ENCODE measurements around the gene SNTG2.
"Not testable (repeated sequence)": the region's sequence is repeated elsewhere in the genome, so short reads cannot be mapped to it uniquely, and the experiment has no call there.

SNTG2 gene

DNA sequence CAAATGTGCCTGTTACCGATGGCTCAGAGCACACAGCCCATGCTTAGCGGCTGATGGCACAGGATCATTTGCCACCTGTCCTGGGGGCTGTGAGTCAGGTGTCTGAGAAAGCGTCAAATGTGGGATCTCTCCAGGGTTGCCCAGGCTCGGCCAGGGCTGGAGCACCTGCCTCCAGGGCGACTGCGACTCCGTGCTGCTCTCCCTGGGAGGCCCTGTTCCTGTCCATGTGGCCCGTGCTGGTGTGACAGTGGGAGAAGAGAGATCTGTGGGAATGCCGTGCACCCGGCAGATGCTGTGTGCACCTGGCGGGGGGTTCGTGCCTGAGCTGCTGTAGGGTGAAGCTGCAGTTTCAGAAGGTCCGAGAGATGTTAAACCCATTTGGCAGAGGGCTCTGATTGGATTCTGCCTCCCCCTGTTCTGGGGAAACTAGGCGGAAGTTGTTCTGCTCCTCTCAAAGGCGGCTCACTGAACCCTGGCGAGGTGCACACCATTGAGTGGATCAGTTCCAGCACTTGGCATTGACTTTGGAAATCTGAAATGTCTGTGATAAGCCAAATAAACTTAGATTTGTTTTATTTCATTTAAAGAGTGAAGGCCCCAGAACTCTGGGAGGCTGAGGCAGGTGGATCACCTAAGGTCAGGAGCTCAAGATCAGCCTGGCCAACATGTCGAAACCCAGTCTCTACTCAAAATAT is 428.0 kb downstream of the SNTG2 start:
- no peak for DNase-seq (ENCODE audit: low spot score)

DNA sequence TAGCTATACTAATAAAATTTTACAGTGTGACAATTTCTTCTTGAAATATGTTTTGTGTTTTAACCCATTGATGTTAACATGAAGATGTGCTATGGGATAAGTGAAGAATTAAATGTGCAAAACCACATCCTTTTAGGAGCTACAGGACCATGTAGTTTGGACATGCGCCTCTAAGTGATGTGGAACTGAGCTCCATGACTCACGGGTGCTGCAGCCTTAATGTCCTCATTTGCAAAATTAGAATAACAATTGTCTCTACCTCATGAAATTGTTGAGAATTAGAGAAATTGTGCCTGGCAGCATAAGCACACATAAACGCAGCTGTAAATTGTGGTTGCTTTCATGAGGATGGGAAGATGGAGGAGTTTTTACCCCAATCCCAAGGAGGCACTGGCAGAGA is 431.0 kb downstream of the SNTG2 start:
- DNase-seq (ENCODE audit: low spot score), result no peak

DNA sequence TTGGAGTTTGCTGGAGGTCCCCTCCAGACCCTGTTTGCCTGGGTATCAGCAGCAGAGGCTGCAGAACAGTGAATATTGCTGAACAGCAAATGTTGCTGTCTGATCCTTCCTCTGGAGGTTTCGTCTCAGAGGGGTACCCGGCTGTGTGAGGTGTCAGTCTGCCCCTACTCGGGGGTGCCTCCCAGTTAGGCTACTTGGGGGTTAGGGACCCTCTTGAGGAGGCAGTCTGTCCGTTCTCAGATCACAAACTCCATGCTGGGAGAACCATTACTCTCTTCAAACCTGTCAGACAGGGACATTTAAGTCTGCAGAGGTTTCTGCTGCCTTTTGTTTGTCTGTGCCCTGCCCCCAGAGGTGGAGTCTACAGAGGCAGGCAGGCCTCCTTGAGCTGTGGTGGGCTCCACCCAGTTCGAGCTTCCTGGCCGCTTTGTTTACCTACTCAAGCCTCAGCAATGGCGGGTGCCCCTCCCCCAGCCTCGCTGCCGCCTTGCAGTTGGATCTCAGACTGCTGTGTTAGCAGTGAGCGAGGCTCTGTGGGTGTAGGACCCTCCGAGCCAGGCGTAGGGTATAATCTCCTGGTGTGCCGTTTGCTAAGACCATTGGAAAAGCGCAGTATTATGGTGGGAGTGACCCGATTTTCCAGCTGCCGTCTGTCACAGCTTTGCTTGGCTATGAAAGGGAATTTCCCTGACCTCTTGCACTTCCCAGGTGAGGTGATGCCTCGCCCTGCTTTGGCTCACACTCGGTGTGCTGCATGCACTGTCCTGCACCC is 437.5 kb downstream of the SNTG2 start:
- DNase-seq (ENCODE audit: low spot score), result not testable (repeated sequence)

DNA sequence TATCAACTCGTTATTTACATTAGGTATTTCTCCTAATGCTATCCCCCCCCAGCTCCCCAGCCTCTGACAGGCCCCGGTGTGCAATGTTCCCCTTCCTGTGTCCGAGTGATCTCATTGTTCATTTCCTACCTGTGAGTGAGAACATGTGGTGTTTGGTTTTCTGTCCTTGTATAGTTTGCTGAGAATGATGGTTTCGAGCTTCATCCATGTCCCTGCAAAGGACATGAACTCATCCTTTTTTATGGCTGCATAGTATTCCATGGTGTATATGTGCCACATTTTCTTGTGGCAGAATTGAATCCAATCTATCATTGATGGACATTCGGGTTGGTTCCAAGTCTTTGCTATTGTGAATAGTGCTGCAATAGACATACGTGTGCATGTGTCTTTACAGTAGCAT is 439.5 kb downstream of the SNTG2 start:
- not testable (repeated sequence) for DNase-seq (ENCODE audit: low spot score)

DNA sequence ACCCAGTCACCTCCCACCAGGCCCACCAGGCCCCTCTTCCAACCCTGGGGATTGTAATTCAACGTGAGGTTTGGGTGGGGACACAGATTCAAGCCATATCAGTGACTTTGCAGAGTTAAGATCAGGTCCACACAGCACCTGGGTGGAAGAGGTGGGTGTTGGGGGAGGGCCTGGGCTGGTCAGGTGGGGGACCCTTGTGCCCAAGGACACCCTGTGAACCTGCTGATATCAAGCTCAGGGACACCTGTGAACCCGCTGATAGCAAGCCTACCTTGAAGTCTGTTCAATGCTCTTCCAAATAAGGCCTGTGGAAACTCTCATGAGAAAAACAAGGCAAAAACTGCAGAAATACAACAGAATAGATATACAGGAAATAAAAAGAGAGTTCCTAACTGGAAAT is 442.7 kb downstream of the SNTG2 start:
- DNase-seq (ENCODE audit: low spot score), result no peak

DNA sequence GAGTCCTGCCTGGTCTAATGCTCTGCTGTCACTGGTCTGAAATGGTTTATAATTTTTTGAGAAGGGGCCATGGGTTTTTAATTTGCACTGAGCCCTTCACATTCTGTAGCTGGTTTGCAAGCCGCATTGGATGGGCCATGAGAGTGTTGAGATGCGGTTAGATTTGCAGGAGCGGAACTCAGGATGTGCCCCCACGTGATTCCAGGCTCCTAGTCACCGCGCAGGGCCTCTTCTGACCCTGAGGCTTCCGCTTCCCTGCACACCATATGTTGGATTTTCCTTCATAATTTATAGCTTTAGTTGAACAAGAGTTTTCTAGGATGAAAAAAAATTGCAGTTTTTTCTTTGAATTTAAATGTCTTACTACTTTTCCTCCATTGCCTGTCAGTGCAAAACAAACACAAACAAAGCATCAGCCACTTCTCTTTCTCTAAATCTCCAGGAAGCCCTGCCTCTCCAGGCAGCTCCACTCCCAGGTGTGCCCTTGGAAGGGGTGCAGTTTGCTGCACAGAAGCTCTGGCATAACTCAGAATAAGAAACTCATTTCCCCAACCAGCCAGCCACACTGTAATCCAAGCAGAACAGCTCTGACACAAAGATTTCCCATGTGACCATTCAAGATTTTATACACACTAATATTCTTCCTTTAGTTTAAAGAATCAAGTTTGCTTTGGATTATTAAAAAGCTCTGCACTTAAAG is 444.2 kb downstream of the SNTG2 start:
- DNase-seq (ENCODE audit: low spot score), result no peak

DNA sequence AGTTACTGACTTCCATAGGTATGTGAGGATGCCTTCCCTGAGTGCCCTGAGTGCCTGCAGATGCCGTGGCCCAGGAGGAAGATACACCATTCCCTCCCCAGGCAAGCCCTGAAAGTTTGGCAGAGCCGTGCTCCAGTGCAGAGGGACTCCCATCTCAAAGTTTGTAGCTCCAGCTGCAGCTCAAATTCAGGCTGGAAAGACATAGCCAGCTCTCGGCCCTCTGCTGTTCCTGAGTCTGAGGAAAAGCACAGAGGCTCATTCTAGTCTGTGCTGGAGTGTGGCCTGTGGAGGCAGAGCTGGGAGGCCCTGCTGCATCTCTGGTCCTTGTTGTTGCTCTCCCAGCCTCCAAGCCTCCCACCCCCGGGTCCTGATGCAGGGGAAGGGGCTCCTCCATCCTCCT is 446.7 kb downstream of the SNTG2 start:
- DNase-seq (ENCODE audit: low spot score), result no peak

DNA sequence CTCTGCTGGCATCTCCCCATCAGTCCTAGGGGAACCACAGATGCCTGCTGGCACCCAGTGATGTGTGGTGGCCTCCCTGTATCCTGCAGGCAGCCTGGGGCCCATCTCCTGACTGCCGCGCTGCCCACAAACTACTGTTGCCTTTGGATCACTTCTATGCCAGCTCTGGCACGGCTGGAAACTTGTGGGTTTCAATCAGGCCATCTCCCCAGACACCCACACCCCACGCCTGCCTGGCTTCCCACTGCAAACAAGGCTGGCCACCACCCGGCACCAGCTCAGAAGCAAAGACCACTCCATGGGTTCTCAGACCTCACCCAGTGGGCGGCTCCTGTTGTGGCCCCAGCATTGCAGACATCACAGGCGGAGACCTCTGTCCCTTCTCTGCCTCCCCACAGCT is 447.5 kb downstream of the SNTG2 start:
- no peak for DNase-seq (ENCODE audit: low spot score)

DNA sequence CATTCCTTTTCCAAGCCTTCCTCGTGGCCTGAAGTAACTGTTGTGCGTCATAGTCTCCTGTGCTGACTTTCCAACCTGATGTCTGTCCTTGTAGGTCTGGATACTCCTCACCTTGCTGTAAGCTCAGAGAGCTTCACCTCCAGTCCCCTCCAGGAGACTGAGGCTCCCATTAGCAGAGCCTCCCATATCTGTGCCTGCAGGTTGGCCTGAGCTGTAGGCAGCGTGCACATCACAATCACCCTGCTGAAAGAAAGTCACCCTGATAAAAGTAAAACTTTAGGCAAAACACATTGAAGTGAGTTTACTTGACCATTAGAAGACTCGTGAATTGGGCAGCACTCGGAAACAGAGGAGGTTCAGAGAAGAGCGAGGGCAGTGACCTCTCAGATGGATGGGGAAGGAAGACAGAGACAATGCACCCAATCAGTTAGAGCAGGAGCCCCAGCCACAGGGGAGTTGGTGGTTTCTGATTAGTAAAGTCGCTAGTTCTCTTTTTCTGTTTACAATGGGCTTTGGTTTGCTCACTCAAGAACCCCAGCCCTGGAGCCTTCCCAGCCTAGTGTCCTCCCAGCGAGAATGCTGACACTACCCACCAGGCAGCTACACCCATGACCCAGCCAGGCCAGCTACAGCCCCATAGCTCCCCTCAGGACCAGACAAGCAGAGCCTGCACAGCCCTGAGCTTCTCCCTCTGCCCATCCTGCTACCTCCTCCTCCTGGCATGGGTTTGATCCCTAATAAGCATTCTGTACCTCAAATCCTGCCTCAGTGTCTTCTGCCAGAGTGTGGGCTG is 450.5 kb downstream of the SNTG2 start:
- no peak for DNase-seq (ENCODE audit: low spot score)

DNA sequence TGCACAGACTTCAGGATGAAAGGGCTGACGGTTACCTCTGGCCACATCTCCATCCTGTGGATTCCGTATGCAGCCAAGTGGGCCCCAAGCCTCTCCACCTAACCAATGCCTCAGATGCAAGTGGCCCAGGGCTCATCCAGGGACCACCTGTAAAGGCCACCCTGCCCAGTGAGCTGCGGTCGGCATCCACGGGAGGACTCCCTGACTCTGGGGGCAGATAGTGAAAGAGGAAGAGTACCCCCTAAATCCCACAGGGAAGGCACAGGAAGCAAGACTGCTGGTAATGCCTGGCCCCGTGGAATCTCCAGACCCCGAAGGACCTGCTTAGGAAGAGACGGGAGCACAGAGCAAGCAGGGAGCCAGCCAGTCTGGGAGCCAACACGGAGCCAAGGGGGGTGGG is 451.4 kb downstream of the SNTG2 start:
- DNase-seq (ENCODE audit: low spot score), result no peak

DNA sequence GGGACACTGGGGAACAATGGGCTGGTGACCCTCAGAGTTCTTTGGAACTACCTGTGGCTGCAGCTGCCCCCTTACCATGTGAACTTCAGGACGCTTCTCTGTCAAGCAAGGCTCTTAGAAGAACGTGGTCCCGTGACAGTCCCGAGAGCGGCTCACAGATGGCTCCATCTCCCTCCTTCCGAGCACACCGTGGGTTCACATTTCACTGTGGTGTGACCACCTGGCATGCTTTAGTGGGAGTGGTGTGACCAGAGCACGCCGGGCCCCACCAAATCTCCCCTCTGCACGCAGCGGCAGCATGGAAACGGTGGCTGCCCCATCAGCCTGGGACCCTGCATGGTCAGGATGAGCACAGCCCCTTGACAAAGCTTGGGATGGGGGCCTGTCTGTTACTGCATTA is 452.9 kb downstream of the SNTG2 start:
- no peak for DNase-seq (ENCODE audit: low spot score)

DNA sequence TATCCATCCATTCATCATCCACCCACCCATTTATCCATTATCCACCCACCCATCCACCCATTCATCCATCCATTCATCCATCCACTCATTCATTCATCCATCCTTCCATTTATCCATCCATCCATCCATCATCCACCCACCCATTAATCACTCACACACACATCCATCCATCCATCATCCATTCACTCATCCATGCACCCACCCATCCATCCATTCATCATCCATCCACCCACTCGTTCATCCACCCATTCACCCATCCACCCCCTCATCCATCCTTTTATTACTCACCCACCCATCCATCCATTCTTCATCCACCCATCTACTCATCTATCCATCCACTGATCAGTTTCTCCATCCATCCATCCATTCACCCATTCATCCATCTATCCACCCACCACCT is 454.5 kb downstream of the SNTG2 start:
- no peak for DNase-seq (ENCODE audit: low spot score)

DNA sequence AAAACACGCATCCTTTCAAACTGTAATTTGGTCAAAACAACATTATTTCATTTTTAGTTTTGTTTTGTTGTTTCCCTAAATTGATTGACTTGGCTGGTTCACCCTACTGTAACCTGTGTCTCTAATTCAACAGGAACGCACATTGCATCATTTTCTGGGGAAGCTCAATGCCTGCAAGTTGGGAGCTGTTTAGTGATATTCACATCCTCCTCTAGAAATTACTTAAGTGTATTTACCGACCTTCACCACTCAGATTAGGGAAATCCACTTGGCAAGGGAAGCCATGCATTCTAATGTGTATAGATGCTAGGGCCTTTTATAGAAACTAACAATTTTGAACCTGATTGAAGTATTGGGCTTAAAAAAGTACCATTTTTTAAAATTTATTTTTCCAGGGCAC is 455.3 kb downstream of the SNTG2 start:
- DNase-seq (ENCODE audit: low spot score), result no peak

DNA sequence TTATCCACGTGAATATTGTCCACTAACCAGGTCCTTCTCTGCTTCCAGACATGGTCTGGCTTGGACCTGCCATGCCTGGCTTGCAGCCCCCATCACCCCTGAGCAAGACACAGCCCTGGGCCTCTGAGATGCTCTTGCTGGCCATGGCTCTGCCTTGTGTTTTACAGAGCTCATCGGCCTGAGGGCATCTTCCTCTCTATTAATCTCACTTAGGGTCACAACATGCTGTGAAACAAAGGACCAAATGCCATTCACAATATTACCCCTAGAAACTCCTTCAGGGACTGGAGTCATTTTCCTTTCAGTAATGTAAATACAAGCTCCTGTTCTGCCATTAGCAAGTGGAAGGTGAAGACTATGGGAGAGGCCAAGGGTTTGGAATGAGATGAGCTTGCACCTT is 455.8 kb downstream of the SNTG2 start:
- DNase-seq (ENCODE audit: low spot score), result no peak

DNA sequence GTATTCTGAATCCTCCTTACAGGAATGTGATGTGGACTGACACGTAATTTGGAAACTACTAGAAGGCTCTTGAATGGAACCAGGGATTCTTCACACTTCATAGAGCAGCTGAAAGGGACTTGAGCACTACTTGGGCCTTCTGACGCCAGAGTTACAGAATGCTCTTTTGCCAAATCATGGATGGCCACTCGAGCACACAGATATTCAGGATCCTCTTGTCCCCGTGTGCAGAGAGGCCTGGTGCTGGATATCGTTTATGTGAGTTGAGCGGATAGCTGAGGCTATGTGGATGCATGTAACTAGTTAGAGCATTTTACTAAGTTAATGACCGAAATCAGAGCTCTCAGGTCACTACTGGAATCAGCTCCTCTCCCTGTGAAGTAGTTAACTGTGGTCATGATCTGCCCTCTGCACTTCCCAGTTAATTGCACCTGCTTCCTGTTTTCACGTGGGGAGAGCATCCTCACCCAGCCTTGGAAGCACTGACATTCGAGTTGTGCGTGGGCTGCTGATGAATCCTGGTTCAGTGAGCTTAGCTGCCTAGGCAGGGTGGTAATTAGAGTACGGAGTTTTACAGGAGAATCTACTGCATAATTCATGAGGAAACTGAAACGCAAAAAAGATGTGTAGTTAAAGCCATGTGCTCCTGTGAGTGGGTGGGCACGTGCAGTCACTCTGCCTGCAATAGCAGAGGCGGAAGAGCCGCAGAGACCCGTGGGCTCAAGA is 457.5 kb downstream of the SNTG2 start:
- no peak for DNase-seq (ENCODE audit: low spot score)

DNA sequence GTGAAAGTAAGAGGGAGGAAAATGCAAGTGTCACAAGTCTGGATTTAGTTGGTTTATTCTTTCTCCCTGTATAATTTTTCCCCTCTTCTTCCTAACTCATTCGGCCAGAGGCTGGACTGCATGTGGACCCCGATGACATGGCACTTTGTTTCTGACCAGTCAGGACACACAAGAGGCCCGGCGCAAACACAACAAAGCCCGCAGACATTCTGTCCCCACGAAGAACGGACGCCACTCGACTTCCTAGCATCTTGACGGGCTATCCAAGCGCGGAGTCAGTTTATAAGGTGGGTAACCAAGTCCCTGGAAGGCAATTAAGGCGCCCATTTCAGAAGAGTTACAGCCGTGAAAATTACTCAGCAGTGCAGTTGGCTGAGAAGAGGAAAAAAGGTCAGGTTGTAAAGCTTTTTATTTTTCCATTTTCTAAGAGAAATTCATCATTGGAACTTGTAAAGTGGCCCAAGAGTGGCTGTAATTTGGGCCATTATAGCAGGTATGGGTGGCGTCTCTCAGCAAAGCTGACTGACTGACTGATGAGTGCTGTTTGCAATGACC is 462.6 kb downstream of the SNTG2 start, which contains the start of gene TPO:
TSS of gene TPO (plus strand) at position 308 of the 555 bp plus-strand sequence. CDS start 946 bp downstream, outside the sequence.
- DNase-seq (ENCODE audit: low spot score), result no peak

DNA sequence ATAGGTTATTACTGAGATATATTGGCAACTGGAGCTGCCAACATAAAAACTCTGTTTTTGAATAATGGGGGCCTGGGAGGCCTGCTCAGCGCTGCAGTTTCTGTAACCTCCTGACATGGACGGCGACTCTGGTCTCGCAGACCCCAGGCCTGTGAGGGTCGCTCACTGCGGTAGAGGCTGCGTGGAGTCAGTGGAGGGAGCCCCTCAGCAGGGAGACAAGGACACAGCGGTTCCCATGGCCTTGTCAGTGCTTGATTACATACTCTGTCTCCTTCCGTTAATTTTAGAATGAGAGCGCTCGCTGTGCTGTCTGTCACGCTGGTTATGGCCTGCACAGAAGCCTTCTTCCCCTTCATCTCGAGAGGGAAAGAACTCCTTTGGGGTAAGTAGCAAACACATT is 463.5 kb downstream of the SNTG2 start:
- no peak for DNase-seq (ENCODE audit: low spot score)

DNA sequence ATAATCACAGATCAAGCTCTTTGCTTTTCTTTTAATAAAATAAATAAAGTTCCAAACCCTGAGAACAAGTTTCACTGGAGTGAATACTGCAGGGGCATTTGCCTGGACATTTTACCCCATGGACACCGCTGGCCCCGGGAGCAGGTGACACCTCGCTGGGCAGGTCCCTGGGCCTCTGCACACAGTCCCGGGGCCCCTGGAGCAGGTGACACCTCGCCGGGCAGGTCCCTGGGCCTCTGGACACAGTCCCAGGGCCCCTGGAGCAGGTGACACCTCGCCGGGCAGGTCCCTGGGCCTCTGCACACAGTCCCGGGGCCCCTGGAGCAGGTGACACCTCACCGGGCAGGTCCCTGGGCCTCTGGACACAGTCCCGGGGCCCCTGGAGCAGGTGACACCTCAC is 464.3 kb downstream of the SNTG2 start:
- not testable (repeated sequence) for DNase-seq (ENCODE audit: low spot score)

DNA sequence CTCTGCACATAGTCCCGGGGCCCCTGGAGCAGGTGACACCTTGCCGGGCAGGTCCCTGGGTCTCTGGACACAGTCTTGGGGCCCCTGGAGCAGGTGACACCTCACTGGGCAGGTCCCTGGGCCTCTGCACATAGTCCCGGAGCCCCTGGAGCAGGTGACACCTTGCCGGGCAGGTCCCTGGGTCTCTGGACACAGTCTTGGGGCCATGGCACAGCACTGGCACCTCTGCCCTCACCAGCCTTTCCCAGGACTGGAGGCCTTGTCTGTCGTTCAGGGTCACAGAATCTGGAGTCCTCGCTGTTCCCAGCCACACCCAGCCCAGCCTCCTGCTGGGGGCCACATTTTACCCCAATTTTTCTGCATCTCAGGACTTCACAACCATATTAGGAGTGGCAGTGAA is 464.9 kb downstream of the SNTG2 start:
- DNase-seq (ENCODE audit: low spot score), result no peak

Measured in SW480 (cell line).